ENCODE data around the gene REN.

DNA sequence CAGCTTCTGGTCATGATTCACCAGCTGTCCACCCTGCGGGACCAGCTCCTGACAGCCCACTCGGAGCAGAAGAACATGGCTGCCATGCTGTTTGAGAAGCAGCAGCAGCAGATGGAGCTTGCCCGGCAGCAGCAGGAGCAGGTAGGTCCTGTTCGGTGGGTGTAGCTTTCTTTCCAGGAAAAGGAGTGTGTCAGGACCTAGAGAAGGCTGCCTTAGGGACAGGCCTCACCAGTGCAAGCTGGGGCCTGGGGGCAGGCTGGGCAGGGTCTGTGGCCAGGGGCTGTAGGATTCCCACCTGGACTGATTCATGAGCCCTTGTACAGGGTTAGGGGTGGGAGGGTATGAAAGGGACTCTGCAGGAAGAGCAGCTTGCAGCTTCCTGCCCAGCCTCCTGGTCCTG, 49.6 kb downstream of the REN start:
- TF ChIP-seq CTCF (IDR thresholded peaks at IDR 0.05; ENCODE audit: control extremely low read depth in 1 of 3, insufficient read depth in 1 of 3, low read depth in 1 of 3, low read length in 3 of 3): no peak
- no peak for TF ChIP-seq HDAC6 (IDR thresholded peaks at IDR 0.05; ENCODE audit: low read depth, low read length)
- TF ChIP-seq RFX5 (IDR thresholded peaks at IDR 0.05; ENCODE audit: borderline replicate concordance, low read depth, low read length): no peak
- no peak for TF ChIP-seq BCL11A (IDR thresholded peaks at IDR 0.05; ENCODE audit: low read depth in 2 of 2, low read length in 2 of 2)
- TF ChIP-seq POLR2A (IDR thresholded peaks at IDR 0.05; ENCODE audit: control extremely low read depth in 1 of 2, low read depth in 2 of 2, low read length in 2 of 2): no peak
- TF ChIP-seq TEAD4 (IDR thresholded peaks at IDR 0.05; ENCODE audit: low read depth, low read length): no peak
- TF ChIP-seq MAX (IDR thresholded peaks at IDR 0.05): no peak
- no peak for TF ChIP-seq EZH2 (IDR thresholded peaks at IDR 0.05; ENCODE audit: low read depth, low read length, severe bottlenecking)
- no peak for TF ChIP-seq GABPA (IDR thresholded peaks at IDR 0.05; ENCODE audit: borderline replicate concordance, insufficient read depth, low read length)
- no peak for TF ChIP-seq USF2 (IDR thresholded peaks at IDR 0.05; ENCODE audit: low read length)
